ENCODE results near the gene MTCH1.

DNA sequence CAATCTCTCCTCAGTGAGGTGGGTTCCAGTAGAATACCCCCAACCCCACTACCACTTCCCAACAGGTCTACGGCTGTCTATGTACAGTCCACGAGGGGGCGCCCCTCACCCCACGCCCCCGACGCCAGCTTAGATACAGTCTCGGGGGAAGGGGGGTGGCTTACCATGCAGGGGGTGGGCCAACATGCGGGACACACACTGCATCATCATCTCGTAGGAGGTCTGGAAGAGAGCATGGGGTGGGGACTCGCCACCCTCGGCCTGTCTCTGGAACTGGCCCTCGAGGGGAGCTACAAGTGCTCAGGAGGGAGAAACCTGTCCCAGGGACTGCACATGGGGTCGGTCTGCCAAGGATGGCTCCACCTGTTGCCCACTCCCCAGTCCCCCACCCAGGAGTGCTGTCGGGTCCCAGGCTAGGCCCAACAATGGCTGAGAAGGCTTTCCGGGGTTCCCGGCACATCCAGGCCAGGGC lies 8.5 kb downstream of the MTCH1 start:
- TF ChIP-seq, protein P1, sequence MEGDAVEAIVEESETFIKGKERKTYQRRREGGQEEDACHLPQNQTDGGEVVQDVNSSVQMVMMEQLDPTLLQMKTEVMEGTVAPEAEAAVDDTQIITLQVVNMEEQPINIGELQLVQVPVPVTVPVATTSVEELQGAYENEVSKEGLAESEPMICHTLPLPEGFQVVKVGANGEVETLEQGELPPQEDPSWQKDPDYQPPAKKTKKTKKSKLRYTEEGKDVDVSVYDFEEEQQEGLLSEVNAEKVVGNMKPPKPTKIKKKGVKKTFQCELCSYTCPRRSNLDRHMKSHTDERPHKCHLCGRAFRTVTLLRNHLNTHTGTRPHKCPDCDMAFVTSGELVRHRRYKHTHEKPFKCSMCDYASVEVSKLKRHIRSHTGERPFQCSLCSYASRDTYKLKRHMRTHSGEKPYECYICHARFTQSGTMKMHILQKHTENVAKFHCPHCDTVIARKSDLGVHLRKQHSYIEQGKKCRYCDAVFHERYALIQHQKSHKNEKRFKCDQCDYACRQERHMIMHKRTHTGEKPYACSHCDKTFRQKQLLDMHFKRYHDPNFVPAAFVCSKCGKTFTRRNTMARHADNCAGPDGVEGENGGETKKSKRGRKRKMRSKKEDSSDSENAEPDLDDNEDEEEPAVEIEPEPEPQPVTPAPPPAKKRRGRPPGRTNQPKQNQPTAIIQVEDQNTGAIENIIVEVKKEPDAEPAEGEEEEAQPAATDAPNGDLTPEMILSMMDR (IDR thresholded peaks at IDR 0.05): peak in 1 of 4 experiments; percentile 46
- TF ChIP-seq POLR2A (IDR thresholded peaks at IDR 0.05) (no peak), EP300 (IDR thresholded peaks at IDR 0.05) (no peak), POLR2AphosphoS5 (IDR thresholded peaks at IDR 0.05) (no peak)
